ENCODE measurements around the gene LOC101059915.

The LOC101059915 gene

DNA sequence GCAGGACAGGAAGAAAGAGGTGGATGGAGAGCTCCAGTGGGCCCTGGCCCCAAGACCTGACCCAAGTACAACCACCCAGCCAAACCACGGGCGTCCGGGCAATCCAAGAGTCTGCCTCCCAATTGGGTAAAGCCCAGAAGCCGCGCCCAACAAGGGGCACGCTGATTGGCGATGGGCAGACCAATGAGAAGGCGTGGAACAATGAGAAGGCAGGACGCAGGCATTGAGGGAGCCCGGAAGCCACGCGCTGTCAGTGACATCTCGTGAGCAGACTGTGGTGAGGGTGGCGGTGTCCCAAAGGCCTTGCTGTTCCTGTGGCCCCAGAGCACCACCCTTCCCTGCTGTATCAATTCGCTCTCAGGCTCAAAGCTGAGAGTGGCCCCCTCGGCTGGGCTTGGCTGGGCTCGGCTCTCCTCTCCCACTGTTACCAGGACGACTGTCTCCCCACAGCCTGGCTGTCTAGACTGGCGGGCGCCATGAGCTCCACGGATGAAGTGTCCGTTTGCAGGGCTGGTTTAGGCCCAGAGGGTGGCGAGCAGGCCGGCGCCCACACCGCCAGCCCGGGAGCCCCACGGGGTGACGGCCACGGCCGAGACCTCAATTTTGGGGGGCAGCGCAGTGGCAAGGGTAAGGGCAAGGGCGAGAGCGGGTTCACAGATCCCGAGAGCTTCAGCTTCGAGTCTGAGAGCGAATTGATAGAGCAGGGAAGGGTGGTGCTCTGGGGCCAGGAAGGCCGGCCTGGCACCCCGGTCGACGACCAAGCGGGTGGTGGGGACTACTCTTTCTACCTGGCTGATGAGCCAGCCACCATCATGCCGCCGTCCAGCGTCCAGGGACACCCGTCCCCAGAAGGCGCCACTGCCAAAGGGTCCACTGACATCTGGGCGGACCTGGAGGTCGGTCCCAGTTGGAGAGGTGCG lies at the start of gene LOC101059915:
Gene LOC101059915 (plus strand): TSS at position 219 of the 920 bp plus-strand sequence.
- Histone ChIP-seq H3K79me2 (ENCODE audit: low read length) (no peaks in the 10 kb centered on the region), H4K20me1 (ENCODE audit: insufficient read depth, low read length) (no peaks in the 10 kb centered on the region), H3K9me3 (replicated peaks; ENCODE audit: insufficient read depth, low read length) (no peaks in the 10 kb centered on the region), H3K9me2 (replicated peaks; ENCODE audit: insufficient read depth, low read length) (no peaks in the 10 kb centered on the region), H3K4me3 (ENCODE audit: low read length) (no peak within 1 kb of the TSS), H3K27ac (ENCODE audit: low read length) (no peak within 1 kb of the TSS), H2AFZ (ENCODE audit: low read length) (no peak within 1 kb of the TSS), H3K27me3 (replicated peaks; ENCODE audit: insufficient read depth, low read length) (no peaks in the 10 kb centered on the region), H3F3A (ENCODE audit: insufficient read depth, low read length) (peaks cover 13% of the 10 kb centered on the region), H3K4me2 (ENCODE audit: low read depth, low read length) (no peak within 1 kb of the TSS), H3K36me3 (replicated peaks; ENCODE audit: insufficient read depth, low read length) (no peaks in the 10 kb centered on the region), H3K9ac (ENCODE audit: low read length) (no peak within 1 kb of the TSS), H3K4me1 (ENCODE audit: low read length) (peaks cover 18% of the 10 kb centered on the region)
- no peak for DNase-seq
- TF ChIP-seq EZH2phosphoT487 (IDR thresholded peaks at IDR 0.05; ENCODE audit: low read length) (no peak), EZH2 (optimal IDR thresholded peaks at IDR 0.05; ENCODE audit: low read depth, low read length) (no peak)
- TF ChIP-seq, protein P1, sequence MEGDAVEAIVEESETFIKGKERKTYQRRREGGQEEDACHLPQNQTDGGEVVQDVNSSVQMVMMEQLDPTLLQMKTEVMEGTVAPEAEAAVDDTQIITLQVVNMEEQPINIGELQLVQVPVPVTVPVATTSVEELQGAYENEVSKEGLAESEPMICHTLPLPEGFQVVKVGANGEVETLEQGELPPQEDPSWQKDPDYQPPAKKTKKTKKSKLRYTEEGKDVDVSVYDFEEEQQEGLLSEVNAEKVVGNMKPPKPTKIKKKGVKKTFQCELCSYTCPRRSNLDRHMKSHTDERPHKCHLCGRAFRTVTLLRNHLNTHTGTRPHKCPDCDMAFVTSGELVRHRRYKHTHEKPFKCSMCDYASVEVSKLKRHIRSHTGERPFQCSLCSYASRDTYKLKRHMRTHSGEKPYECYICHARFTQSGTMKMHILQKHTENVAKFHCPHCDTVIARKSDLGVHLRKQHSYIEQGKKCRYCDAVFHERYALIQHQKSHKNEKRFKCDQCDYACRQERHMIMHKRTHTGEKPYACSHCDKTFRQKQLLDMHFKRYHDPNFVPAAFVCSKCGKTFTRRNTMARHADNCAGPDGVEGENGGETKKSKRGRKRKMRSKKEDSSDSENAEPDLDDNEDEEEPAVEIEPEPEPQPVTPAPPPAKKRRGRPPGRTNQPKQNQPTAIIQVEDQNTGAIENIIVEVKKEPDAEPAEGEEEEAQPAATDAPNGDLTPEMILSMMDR (IDR thresholded peaks at IDR 0.05; ENCODE audit: low read length), result no peak

DNA sequence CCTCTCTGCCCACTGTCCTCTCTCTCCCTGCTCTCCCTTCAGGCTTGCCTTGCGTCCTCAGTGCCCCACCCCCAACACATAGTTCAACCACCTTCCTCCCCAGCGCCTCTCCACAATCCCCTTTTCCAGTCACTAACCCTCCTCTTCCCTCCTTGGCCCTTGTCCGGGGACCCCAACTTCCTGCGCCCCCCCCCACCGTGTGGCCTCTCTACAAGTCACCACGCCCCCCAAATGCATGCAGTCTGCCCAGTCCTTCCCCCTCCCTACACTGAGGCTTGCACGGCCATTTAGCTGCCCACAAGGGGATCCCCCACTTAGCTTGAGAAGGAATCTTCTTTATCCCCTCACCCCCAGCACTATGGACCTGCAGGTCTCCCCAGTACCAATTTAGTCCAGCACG lies 49.6 kb upstream of the LOC101059915 start:
- Histone ChIP-seq H3K9me2 (replicated peaks; ENCODE audit: insufficient read depth, low read length) (no peaks in the 10 kb centered on the region), H3K4me1 (ENCODE audit: low read length) (peaks cover 43% of the 10 kb centered on the region), H3K9me3 (replicated peaks; ENCODE audit: insufficient read depth, low read length) (no peaks in the 10 kb centered on the region), H4K20me1 (ENCODE audit: insufficient read depth, low read length) (no peaks in the 10 kb centered on the region), H3K4me2 (ENCODE audit: low read depth, low read length) (peak overlapping the region; percentile 59), H3F3A (ENCODE audit: insufficient read depth, low read length) (peaks cover 14% of the 10 kb centered on the region), H3K9ac (ENCODE audit: low read length) (peak overlapping the region; percentile 46), H3K4me3 (ENCODE audit: low read length) (peak overlapping the region; percentile 42; the same call in 1 of the 2 replicates), H2AFZ (ENCODE audit: low read length) (no peak overlapping the region), H3K27ac (ENCODE audit: low read length) (peak overlapping the region; percentile 85), H3K79me2 (ENCODE audit: low read length) (peaks cover 16% of the 10 kb centered on the region), H3K27me3 (replicated peaks; ENCODE audit: insufficient read depth, low read length) (no peaks in the 10 kb centered on the region), H3K36me3 (replicated peaks; ENCODE audit: insufficient read depth, low read length) (no peaks in the 10 kb centered on the region)
- TF ChIP-seq EZH2phosphoT487 (IDR thresholded peaks at IDR 0.05; ENCODE audit: low read length) (no peak), EZH2 (optimal IDR thresholded peaks at IDR 0.05; ENCODE audit: low read depth, low read length) (no peak)
- TF ChIP-seq, protein P1 (IDR thresholded peaks at IDR 0.05; ENCODE audit: low read length), result no peak
- DNase-seq, result no peak

DNA sequence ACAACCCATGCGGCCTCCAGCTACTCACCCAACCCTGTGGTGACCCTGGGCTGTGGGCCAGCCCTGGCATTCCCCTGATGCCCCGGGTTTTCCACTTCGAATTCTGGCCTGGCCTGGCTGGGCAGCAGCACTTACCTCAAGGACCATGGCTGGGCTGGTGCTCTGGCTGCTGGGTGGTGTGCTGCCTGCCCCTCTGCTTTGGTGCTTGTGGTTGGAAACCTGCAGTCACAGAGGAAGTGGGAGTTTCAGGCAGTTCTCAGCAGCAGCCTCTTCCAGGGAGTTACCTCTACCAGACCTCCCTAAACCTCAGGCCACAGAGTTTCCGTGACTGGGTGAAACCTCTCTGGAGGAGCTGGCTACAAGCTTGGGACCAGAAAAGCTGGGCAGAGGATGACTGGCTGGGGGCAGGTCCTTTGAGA lies 49.0 kb upstream of the LOC101059915 start, which contains the start of gene CXCR3:
Gene CXCR3 (minus strand): TSS at position 209 of the 419 bp plus-strand sequence. CDS start 62 bp downstream, at position 147.
- H3K4me1 ChIP-seq (ENCODE audit: low read length), result peaks cover 48% of the 10 kb centered on the region
- H4K20me1 ChIP-seq (ENCODE audit: insufficient read depth, low read length), result no peaks in the 10 kb centered on the region
- H3F3A ChIP-seq (ENCODE audit: insufficient read depth, low read length), result peaks cover 19% of the 10 kb centered on the region
- no peak within 1 kb of the TSS for H2AFZ ChIP-seq (ENCODE audit: low read length)
- H3K4me3 ChIP-seq (ENCODE audit: low read length), result peak within 1 kb of the TSS; percentile 42; the same call in 1 of the 2 replicates
- peaks cover 16% of the 10 kb centered on the region for H3K79me2 ChIP-seq (ENCODE audit: low read length)
- no peaks in the 10 kb centered on the region for H3K9me3 ChIP-seq (replicated peaks; ENCODE audit: insufficient read depth, low read length)
- H3K27me3 ChIP-seq (replicated peaks; ENCODE audit: insufficient read depth, low read length), result no peaks in the 10 kb centered on the region
- peak within 1 kb of the TSS; percentile 85 for H3K27ac ChIP-seq (ENCODE audit: low read length)
- peak; percentile 88 for DNase-seq
- TF ChIP-seq EZH2 (optimal IDR thresholded peaks at IDR 0.05; ENCODE audit: low read depth, low read length) (no peak), EZH2phosphoT487 (IDR thresholded peaks at IDR 0.05; ENCODE audit: low read length) (no peak)
- TF ChIP-seq, protein P1 (IDR thresholded peaks at IDR 0.05; ENCODE audit: low read length), result no peak
- H3K36me3 ChIP-seq (replicated peaks; ENCODE audit: insufficient read depth, low read length), result no peaks in the 10 kb centered on the region
- H3K9ac ChIP-seq (ENCODE audit: low read length), result peak within 1 kb of the TSS; percentile 46
- no peaks in the 10 kb centered on the region for H3K9me2 ChIP-seq (replicated peaks; ENCODE audit: insufficient read depth, low read length)
- peak within 1 kb of the TSS; percentile 59 for H3K4me2 ChIP-seq (ENCODE audit: low read depth, low read length)

All from MM.1S (cell line).